D721Med (cell line): ENCODE data around the gene CLHC1.
"Not testable (repeated sequence)": the region's sequence is repeated elsewhere in the genome, so short reads cannot be mapped to it uniquely, and the experiment has no call there.

Experiments
- DNase-seq: peaks from one replicate; pipeline ENCODE4 v3.0.0; 2011; ENCODE audit warnings: low spot score; ENCODE audit not compliant: insufficient read length
- FAIRE-seq: peaks from 2 replicates; lab custom pipeline; 2011; peaks lifted over from hg19 to GRCh38; lab: Jason Lieb, UNC
- CTCF ChIP-seq: IDR thresholded peaks from 2 replicates; pipeline ENCODE4 v1.5.1; 2012; ENCODE audit warnings: mild to moderate bottlenecking, control low read depth; ENCODE audit not compliant: insufficient read depth; ENCODE audit errors: missing control alignments

CLHC1 gene

GRCh38 chr2:55229221-55229620 is 2.9 kb downstream of the CLHC1 start:
- FAIRE-seq (no peak), DNase-seq (no peak)
- TF ChIP-seq CTCF, result no peak

DNA sequence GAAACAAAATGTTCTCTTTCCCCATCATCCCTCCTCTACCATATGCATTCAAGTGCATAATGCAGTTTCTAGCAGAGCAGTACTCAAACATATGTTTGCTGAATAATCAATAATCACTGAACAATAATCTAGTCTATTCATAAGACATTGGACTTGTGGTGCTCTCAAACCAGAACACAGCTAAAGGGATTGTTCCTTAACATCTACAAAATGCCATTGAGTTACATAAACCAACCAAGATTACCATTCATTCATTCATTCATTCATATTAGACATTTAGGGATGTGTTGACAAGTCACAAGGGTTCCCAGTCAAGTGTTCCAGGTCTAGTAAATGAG is 3.9 kb downstream of the CLHC1 start:
- no peak for DNase-seq
- TF ChIP-seq CTCF, result no peak
- FAIRE-seq, result no peak

DNA sequence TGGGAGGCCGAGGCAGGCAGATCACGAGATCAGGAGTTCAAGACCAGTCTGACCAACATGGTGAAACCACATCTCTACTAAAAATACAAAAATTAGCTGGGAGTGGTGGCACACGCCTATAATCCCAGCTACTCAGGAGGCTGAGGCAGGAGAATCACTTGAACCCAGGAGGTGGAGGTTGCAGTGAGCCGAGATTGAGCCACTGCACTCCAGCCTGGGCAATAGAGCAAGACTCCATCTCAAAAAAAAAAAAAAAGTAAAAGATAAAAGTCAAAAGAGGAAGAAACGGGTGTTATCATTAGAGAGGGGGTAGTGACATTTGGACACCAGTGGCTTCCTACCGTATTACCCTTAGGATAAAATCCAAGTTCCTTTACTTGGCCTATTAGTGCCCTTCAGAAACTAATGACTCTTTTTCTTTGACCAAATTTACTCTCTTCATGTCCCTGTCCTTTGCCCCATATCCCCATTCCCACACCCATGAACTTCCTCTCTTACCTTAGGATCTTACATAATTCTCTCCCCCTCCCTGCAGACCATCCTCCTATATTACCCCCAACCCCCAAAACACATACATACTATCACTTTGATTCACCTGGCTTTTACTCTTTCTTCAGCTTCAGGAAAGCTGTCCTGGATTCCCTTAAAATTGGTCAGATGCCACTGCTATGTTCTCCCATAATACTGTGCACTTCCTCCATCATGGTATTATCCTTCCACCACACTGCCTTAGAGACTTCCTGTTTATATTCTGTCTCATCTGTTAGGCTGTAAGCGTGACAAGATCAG is 4.5 kb downstream of the CLHC1 start:
- DNase-seq, FAIRE-seq: not testable (repeated sequence)

DNA sequence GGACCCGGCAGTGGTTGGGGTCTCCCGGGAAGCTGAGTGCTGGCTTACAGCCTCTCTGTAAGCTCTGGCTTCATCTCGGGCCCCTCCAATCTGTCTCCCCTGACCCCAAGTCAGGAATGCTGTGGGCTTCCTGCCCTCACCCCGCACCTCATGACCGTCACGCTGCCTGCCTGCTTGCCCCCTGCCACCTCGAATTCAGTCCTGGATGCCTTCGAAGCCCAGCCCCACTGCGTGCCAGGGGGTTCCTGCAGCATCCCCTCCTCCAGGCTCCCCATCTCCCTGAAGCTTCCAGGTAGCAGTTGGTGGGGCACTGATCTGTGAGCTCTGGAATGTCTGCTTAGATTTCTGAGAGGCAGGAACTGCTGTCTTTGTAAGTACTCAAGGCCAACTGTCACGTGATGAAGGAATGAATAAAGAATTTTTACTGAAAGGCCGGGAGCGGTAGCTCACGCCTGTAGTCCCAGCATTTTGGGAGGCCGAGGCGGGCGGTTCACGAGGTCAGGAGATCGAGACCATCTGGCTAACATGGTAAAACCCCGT is 6.5 kb downstream of the CLHC1 start:
- DNase-seq (no peak), FAIRE-seq (no peak)
- no peak for TF ChIP-seq CTCF

DNA sequence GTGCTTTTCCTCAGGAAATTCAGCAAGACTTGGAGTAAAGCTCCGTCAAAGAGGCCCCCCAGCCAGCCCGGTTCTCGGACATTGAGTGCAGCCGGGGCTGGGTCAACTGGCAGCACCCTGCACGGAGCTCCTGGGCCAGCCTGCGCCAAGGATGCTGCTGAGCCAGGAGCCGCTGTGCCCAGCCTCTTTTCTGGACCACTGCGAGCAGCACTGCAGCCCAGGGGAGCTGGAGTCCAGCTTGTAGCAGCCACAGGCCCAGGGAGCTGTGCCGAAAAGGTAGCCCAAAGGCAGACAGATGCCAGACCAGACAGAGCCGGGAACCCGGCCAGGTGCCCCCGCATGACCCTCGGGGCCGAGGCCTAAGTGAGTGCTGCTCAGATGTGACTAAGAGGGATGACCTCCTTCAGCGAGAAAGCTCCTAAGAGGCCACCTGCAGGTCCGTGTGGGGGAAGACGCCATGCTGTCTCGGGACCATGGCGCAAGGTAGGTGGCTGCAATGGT is 7.3 kb downstream of the CLHC1 start:
- no peak for FAIRE-seq
- TF ChIP-seq CTCF, result no peak
- DNase-seq, result no peak

- no peak for FAIRE-seq
- no peak for DNase-seq
Observed at GRCh38 chr2:55223958-55224760, 7.9 kb downstream of the CLHC1 start.

More at GRCh38 chr2:55223958-55224760, 7.9 kb downstream of the CLHC1 start:
- no peak for TF ChIP-seq CTCF
